ENCODE data around the gene LAP3.

Gene LAP3

DNA sequence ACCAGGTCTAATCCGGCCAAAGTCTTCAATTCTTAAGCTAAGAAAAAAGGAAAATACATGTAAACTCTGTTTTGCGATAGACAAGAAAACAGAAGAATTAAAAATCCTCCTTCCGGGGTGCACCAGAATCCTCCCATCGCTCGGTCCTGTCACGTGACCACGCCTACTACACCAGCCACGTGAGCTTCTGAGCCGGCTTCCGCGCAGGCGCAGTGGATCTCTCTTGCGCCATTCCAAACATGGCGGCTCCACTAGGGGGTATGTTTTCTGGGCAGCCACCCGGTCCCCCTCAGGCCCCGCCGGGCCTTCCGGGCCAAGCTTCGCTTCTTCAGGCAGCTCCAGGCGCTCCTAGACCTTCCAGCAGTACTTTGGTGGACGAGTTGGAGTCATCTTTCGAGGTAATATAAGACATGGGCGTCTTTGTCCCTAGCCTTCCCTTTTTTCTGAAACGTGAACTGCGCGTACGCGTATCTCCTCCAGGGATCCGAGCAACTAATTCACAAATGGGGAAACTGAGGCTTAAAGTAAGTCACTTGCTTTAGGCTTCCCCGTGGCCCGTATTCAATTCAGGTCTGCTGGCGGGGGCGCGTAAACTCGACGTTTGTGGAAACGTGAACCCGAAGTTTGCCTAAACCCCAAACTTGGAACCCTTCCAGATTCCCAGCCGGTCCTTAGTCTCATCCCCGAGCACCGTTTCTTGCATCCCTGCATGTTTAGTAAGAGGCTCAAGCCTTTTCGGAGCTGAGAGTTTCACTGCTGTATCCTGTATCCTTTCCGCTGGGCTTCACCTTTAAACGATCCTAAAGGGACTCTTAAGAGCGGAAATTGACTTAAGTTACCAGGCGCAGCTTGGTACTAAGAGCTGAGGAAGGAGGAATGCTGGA, 37.7 kb downstream of the LAP3 start, which contains the start of gene MED28:
Gene MED28, plus strand, starts transcription at position 226 of the 884 bp plus-strand sequence. Its CDS starts 14 bp downstream, at position 240.
- peak; percentile 62 to 95 (median 85) for DNase-seq

DNA sequence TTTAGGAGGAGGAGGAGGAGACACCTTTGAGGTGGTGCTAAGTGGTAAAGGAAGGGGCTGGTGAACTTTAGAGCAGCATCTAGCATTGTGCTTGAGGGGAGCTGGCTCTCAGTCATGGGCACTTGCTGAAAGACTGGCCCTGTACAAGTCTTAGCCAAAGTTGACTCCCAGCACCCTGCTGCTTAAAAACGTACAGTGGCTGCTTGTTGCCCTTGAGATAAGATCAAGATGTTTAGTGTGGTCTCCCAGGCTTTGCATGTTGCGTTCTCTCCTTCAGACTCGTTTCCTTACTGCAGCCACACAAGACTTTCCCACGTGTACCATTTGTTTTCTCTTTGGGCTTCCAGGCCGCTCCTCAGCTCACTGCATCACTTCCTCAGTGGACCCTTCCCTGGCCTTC, 39.3 kb downstream of the LAP3 start:
- DNase-seq = no peak

DNA sequence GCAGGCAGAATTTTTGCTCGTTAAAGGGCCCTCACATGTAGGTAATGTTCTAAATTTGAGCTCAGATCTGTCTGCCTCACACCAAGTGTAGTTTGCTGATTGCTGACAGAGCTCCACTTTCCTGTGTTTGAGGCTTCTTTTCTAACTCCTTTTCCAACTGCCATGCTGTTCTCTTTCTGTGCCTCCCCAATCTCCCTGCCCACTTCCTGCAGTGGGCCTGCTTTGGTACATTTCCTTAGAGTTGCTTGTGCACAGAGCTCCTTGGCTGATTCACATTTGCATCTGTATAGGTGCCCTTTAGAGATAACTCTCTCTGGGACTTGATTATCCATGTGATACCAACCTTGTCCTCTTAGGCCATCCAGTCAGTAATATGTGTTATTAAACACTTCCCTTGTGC, 41.9 kb downstream of the LAP3 start:
- DNase-seq = no peak

DNA sequence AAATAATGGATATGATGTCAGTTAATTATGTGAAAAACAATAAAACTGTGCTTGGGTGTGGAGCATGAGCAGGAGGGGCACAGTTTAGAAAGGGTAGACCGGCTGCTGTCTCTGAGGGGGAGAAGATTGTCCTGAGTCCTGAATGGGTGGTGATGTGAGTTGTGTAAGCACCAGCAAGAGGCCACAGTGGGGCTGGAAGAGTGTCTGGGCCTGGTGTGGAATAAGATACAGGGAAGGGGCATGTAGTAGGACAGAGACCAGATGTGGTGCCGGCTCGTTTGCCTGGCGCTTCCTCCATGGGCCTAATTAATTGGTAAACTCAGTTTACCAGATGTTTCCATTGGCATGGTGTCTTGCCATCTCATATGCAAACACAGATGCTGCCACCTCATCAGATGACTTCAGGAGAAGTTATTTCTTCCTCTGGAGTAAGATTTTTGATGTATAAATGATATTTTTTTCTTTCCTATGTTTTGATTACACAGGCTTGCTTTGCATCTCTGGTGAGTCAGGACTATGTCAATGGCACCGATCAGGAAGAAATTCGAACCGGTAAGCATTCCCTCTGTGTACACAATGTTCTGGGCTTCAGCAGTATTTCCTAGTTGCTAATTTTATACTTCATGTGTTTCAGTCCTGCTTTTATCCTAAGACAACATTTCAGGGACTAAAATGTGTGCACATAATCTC, 42.6 kb downstream of the LAP3 start:
- no peak for DNase-seq

DNA sequence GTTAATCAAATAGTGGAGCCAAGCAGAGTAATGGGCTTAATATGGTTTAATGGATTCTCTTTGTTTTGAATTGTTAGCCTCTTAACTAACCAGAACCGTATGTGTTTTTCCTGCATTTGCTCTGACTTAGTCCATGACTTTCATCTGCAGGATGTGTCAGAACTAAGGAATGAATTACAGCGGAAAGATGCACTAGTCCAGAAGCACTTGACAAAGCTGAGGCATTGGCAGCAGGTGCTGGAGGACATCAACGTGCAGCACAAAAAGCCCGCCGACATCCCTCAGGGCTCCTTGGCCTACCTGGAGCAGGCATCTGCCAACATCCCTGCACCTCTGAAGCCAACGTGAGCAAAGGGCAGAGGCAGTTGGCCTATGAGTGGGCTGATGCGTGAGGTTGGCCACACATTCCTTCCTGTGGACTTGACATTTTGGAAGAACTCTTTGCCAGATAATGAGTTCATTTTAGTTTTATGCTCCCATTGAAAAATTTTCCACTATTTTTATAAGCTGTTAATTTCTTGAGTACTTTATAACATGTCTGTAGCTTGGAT, 46.5 kb downstream of the LAP3 start:
- no peak for DNase-seq

DNA sequence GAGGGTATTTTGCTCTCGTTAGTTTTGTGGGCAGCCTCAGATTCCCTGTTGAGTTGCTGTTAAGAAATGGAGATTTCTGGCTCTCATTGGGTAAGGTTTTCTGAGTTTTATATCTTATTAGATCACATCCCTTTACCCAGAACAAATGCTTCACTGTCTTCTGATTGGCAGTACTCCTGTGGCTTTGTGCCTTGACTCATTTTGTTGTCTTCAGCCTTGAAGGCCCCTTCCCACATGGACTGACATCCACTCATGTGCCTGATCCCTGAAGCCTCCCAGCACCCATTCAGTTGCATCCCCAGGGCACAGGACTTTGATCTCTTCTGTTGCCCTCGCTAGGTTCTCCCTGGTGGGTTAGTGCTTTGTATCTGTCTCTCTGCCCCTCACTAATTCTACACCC, 47.8 kb downstream of the LAP3 start:
- no peak for DNase-seq

DNA sequence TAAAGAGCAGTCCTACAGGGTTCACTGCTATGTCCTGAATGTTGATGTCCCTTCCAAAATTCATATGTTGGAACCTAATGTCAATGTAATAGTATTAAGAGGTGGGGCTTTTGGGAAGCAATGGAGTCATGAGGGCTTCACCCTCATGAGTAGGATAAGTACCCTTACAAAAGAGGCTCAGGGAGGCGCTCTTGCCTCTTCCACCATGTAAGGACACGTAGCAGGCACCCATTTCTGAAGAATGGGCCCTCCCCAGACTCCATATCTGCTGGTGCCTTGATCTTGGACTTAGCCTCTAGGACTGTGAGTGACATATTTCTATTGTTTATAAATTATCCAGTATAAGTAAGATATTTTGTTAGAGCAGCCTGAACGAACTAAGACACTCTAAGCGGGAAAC, 53.2 kb downstream of the LAP3 start:
- no peak for DNase-seq

DNA sequence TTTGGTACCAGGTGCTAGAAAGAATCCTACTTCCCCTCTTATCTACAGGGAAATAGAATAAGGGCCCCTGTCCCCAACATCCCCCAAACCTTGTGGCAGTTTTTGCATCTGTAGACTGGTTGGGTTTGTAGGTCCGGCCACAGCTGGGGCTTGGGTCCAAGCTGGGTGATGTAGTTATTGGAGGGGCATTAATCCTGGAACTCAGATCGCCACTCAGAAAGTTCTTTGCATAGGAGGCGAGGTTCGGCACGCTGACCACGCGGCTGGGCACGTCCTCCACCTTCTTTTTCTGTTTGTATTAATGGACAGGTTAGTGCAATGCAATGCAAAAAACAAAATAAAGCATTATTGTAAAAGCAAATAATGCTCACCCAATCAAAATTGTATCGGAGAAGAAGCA, 56.6 kb downstream of the LAP3 start:
- DNase-seq = no peak

DNA sequence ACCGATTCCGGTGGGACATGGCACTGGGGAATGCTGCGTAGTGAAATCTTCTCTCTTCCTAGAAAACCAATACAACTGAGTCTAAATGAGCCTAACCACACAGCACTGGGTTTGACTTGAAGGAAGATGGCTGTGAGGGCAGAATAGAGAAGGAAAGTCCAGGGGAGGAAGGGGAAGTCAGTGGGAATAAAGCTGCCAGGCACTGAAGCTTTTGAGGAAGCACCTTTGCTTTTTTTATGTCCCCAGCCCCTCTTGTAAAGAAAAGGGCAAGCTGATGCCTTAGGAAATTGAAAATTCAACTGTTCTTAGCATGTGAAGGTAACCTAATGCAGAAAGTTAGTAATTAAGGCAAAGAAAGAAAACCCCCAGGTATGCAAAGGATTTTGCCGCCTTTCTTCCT, 58.1 kb downstream of the LAP3 start:
- DNase-seq = no peak

DNA sequence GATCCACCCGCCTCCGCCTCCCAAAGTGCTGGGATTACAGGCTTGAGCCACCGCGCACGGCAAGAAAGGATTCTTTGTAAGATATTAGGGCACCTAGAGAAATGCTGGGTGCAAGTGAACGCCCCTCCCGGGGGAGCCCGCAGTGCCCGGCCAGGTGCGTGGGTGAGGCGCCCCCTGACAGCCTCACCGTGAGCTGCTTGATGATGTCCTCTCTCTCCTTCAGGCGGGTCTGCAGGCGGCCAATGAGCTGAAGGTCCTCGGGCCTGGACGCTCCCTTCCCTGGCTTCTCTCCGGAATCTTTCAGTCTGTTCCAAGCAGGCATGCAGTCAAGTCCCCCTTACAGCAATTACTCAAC, 59.3 kb downstream of the LAP3 start:
- DNase-seq = peak in 7 of 56 donors; percentile 27 to 66 (median 42)

DNA sequence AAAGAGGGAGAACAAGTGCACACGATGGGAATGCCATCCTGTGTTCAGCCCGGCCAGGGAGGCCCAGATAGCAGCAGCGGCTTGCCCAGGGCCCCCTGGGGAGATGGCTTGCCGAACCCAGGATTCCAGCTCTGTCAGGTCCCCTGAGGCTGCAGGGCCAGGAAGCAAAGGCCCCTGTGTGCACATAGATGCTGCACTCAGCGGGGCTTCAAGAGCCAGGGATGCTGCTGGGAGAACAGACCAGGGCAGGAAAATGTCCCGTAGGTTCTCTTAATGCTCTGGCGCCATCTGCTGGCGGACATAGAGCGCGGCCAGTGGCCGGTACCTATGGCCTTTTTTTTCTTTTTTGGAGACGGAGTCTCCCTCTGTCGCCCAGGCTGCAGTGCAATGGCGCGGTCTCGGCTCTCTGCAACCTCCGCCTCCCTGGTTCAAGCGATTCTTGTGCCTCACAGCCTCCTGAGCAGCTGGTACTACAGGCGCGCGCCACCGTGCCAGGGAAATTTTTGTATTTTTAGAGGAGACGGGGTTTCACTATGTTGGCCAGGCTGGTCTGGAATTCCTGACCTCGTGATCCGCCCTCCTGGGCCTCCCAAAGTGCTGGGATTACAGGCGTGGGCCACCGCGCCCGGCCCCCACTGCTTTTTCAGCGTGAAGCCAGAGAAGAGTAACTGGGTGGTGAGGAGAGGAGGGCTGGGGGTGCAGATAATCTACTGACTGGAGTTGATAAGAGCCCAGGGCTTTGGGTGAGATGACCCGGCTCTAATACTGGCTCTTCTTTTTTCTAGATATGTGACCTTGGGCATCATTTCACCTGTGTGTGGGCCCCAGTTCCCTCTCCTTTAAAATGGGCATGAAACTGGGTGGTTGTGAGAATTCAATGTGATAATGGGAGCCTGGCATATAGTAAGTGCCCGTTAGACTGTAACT, 60.0 kb downstream of the LAP3 start:
- peak; percentile 17 to 88 (median 65) for DNase-seq

DNA sequence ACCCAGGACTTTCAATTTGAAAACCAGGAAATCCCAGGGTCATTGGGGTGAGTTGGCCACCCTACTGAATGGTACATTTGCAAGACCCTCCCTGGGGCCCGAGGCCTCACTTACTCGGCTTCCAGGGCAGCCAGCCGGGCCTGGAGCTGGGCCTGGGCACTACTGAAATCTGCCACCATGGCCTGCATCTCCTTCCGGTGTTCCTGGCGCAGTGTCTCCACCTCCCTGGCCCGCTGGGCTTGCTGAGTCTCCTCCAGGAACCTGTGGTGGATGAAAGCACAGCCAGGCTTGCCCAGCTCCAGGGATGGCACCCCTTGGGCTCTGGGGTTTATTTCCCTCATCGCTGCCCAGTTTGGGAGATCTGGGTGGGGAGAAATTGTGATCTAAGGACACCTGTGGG, 62.1 kb downstream of the LAP3 start:
- DNase-seq = no peak

DNA sequence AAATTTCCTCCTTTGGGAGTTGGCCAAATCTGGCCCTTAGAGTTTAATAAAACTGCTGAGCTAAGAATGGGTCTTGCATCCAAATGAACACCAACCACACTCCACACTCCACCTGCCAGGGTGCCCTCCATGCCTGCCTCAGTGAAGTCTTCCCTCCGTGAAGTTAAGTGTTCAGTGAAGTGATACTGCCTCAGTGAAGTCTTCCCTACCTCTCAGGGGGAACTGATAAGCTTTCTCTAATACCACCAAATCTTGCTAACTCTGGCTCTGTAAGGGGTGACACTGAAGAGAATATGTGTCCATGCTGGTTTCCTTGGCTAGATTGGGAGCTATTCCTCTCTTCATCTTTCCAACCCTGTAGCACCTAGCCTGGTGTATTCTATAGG, 65.4 kb downstream of the LAP3 start:
- DNase-seq = no peak

DNA sequence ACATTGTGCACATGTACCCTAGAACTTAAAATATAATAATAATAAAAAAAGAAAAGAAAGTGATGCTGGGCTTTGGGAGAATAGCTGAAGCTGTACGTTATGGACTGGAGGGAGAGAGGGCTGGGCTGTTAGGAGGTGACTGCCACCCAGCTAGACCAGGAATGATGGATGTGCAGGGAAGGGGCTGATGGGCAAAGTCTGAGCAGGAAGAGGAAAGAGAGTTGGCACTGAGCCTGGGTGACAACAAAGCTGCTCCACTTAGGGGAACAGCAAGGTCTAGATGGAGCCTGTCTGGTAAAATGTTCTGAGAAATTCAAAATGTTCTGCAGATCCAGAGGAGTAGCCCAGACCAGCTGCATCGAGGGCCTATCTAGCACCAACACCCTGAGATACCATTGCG, 69.7 kb downstream of the LAP3 start:
- no peak for DNase-seq

DNA sequence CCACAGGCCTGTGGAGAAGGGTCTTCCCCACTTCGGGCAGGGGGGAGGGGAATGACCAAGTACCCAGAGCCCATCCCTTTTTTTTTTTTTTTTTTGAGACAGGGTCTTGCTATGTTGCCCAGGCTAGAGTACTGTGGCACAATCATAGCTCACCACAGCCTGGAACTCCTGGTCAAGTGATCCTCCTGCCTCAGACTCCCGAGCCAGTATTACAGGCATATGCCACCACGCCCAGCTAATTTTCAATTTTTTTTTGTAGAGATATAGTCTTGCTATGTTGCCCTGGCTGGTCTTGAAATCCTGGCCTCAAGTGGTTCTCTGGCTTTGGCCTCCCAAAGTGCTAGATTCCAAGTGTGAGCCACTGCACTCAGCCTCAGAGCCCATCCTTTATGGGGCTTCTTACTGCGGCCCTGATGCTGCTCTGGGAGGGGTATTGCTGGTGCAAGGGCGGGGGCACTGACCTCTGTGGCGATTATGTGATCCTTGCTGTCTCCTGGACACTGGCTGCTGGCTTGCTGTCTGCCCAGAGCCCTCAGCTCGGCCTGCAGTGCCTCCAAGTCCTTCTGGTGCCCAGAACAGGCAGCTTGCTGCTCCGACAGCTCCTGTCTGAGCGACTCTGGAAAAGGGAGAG, 70.3 kb downstream of the LAP3 start:
- DNase-seq = no peak

DNA sequence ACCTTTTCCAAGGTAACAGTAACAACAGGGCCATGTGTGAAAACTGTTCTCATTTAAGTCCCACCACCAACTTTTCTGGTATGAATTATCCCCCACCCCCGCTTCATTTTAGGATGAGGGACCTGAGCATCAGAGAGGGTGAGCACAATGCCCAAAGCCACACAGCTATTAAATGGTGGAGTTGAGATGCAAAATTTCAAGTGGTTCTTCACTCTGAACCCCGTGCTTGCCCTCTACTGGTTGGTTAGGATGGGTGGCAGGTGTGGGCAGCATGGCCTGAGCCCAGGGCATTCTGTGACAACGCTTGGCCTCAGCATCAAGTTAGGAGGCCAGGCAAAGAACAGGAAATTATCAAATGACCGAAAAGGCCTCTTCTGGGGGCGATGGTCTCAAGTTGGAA, 70.9 kb downstream of the LAP3 start:
- no peak for DNase-seq

DNA sequence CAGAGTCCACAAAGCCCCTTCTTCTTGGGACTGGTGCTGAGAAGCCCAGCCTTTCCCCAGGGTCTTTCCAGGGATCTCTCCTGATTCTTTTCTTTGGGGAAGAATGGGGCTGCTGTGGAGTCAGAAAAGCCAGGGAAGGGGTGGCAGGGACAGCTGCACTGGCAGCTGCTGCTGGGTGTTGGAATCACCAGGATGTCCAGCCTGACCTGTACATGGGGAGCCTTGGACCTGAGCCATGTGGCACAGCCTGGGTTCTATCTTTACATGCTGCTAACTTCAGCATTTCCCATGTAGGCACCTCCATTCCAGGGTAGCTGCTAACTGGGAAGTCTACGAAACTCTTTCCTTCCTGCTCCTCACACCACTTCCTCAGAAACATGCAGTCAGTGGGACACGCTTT, 73.4 kb downstream of the LAP3 start:
- no peak for DNase-seq

DNA sequence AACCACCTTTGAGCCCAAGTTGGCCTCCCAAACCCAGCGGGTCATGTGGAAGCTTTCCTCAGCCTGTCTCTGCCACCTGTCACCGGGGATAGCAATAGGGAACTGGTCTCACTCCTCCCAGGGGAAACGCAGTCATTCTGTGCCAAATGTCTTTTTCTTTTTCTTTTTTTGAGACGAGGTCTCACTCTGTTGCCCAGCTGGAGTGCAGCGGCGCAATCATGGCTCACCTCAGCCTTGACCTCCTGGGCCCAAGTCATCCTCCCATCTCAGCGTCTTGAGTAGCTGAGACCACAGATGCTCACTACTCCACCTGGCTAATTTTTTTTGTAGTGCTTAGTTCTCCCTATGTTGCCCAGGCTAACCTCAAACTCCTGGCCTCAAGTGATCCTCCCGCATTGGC, 77.7 kb downstream of the LAP3 start:
- DNase-seq = no peak

DNA sequence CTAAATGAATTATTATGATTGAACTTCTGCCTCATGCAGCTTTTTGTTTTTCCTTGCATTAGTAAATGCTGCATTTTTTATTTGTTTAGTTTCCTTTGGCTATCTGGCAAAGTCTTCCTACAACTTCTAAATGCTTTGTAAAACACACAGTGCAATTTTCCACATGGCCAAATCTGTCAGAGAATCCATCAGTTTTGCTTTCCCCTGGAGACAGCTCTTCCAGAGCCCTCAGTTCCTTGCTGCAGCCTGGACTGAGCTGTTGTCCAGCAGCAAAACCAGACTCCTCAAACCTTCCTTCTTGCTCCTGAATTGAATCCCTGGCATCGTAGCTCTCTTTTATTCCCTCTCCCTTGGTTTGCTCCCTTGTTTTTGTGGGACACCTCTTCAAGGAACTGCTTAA, 80.1 kb downstream of the LAP3 start:
- DNase-seq = no peak
